NCI-H2081 treated with DMSO at 0.1 percent for 48 hours (cell line): ENCODE results near the gene ATG7.
"Not testable (repeated sequence)": the region's sequence is repeated elsewhere in the genome, so short reads cannot be mapped to it uniquely, and the experiment has no call there.

Source experiments
- DNase-seq: peaks from one replicate; lab custom pipeline; 2025; lab: John Stamatoyannopoulos, UW

Gene ATG7

DNA sequence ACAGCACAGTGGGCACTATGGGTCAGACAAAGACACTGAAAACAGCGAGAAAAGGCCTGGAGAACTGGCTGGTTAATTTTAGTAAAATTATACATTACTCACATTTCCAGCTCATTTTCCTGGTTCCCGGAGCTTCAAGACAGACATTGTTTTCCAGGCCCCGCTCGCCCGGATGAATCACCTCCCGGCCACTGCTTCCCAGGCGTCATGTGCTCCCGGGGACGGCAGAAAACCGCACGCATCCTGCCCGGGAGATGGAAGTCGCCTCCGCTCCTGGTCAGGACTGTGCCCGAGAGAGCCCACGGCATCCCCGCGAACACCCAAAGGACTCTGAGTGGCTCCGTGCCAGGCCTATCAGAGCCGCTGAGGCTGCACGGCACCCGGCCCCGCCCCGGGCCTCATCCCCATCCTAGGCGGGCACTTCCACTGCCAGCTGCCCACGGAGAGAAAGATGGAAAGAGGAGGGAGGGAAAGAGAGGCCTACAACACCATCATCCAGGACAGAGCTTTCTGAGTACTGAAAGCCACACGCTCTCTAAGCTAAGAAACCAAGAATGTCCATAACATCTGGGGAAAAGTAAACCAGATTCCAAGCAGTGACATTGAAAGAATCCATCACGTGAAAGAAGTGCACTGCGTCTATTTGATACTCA is 296.4 kb downstream of the ATG7 start:
- no peak for DNase-seq

DNA sequence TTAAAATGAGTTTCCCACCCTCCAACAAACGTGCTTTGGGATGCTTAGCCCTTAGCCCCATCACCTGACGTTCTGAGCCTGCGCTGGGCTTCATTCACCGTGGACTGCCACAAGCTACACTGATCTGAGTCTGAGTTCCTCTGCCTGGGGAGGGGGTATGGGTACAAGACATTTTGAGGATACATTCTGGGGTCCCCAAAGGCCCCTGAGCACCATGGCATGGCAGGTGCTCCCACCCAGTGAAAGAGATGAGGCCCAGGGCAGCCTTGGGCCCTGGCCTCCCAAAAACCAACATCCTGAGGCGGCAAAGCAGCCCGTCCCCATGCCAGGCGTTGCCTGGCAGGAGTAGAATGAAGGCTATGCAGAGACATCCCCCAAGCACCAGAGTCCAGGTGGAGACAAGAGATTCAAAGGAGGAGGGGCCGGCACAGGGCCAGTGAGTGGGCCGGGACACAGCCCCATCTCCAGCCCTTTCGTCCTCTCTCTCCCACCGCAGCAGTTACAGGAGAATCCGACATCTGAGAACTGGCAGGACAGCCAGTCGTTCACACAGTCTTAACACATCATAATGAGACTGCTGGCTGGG is 297.1 kb downstream of the ATG7 start:
- no peak for DNase-seq

DNA sequence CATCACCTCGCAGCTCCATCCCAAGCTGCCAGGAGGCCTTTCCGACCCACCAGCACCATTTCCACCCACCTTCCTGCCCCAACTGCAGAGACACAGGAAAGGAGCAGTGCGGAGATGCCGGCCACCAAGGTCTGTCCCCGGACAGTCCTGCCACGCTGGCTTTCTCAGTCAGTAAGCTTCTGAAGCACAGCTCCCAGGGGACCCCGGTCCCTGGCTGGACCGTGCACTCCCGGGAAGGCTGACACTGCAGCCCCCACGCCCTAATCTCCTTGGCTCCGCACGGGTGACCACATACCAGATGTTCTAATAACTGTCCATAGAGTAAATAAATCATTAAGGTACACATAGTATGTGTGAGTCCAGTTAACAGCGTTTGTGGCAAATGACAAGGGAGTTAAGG is 298.1 kb downstream of the ATG7 start:
- no peak for DNase-seq

DNA sequence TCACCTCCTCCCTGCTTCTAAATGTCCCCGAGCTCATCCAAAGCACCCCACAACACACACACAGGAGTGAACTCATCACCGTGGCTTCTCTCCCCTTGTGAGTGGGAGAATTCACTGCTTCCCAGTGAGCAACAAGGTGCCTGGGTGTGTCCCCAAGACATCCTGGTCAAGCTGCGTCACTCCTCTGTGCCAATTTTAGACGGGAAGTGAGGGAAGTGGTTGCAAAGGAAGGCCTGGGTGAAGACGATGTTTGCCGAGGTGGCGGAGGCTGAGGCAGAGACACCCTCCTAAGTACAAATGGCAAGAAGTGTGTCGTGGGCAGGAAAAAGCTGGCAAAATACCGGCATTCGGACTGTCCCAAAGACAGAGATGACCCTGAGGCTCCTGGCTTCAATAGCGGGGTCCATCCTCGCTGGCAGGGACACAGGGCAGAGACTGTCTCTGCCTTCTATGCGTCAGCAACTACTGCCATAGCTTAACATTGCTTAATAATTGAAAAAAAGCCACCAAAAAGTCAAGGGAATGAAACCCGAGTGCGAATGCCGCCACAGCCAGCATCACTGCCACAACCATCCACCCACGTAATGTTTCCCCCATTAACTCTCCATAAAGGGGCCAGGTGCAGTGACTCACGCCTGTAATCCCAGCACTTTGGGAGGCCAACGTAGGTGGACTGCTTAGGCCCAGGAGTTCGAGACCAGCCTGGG is 298.7 kb downstream of the ATG7 start:
- no peak for DNase-seq

DNA sequence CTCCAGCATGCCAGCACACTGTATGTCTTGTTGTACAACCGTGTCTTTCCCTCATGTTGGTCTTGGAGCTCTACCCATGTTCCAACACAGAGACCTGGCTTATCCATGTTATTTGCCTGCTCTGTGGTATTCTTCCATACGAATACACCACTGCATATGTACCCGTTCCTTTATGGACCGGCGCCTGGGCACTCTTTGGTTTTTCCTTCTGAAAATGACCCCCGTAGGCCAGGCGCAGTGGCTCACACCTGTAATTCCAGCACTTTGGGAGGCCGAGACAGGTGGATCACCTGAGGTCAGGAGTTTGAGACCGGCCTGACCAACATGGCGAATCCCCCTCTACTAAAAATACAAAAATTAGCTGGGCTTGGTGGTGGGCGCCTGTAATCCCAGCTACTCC is 300.5 kb downstream of the ATG7 start:
- DNase-seq, result not testable (repeated sequence)

DNA sequence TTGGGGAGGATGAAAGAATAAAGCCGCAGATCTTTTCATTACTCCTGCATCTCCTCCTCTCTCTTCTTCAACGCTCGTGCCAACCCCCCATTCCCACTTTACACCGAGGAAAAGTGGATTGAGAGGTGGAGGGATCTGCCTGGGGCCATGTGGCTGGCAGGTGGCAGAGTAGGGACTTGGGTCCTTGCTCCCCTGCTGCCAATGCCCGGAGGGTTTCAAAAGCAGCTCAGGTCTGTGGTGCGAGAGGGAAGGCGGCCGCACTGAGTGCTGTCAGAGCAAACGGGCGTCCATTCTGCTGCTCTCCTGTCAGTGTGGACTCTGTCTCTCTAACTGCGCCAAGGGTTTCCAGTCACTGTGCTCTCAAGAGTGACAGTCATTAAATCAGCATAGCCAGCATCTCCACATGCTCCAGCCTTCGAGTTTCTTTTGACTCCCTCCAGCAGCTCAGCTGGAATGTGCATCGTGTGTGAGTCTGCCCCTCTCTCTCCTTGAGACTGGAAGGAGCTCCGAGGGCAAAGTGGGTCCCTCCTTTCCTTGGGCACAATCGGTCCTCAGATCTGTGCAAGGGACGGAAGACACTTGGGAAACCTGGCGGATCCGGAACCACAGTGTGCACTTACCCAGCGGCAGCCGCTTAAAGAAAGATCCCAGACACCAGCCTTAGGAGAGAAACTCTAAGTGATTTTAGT is 302.9 kb downstream of the ATG7 start:
- DNase-seq, result no peak

DNA sequence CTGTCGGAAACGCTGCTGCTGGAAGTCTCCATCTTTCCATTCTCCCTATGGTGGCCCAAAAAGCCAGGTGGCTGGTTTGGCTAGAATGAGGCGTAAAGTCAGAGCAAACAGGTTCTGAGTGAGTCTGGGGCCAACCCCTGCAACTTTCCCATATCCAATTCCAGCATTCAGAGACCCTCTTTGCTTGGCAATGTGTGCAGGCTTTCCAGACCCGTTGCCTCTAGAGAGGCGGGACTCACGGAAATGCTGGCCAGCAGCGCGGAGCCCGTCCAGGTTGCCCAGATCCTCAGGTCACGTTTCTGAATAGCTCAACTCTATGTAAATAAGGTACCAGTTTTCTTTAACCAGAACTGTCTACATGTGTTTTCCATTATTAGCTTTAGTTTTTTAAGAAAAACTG is 303.5 kb downstream of the ATG7 start:
- DNase-seq, result no peak

DNA sequence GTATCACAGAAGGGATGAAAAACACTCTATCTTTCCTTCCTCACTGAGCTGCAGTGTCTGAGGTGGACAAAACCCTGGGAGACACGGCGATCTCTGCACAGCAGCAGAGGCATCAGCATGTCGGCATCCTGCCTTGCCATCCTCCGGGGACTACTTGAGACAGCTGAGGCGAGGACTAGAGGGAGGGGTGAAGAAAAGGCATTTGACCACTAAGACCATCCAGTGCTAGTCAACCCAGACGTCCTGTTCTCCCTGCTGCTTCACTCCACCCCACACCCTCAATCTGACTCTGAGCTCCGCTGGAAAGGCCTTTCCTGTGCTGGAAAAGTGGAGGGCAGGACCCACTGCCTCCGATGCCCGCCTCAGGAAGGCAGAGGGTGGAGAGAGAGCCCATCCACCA is 304.3 kb downstream of the ATG7 start:
- DNase-seq, result no peak

DNA sequence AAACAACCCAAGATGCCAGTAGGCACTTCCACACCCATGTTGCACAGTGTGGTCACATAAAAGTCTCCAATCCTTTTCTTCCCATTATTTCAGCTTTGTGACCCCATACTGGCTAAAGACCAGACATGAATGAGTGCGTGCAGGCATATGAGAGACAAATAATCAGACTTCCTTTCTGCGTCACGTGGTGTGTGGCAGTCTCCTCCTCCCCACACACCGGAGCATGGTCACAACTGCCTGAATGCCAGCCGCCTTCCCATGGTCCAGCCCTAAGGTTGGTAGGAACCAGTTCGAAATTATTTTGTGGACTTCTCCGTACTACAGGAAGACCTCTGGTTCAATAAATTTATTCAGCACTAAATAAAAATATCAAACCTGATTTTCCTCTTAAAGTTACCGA is 306.0 kb downstream of the ATG7 start:
- DNase-seq, result no peak

DNA sequence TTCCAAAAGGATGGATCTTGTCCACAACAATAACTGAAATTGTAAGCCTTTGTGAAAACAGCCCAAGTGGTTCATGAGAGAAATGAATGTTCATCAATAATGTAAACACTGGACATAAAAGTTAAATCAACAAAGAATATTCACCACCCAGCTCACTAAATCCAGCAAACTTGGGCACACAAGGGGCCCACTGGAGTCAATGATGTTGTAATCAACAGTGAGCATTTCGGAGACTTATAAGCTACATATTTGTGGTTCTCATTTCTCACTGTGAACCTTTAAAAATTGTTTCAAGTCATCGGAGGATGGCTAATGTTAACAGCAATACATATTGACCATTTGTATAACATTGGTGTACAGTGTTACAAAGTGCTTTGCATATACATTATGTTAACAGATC is 308.4 kb downstream of the ATG7 start:
- DNase-seq, result no peak

DNA sequence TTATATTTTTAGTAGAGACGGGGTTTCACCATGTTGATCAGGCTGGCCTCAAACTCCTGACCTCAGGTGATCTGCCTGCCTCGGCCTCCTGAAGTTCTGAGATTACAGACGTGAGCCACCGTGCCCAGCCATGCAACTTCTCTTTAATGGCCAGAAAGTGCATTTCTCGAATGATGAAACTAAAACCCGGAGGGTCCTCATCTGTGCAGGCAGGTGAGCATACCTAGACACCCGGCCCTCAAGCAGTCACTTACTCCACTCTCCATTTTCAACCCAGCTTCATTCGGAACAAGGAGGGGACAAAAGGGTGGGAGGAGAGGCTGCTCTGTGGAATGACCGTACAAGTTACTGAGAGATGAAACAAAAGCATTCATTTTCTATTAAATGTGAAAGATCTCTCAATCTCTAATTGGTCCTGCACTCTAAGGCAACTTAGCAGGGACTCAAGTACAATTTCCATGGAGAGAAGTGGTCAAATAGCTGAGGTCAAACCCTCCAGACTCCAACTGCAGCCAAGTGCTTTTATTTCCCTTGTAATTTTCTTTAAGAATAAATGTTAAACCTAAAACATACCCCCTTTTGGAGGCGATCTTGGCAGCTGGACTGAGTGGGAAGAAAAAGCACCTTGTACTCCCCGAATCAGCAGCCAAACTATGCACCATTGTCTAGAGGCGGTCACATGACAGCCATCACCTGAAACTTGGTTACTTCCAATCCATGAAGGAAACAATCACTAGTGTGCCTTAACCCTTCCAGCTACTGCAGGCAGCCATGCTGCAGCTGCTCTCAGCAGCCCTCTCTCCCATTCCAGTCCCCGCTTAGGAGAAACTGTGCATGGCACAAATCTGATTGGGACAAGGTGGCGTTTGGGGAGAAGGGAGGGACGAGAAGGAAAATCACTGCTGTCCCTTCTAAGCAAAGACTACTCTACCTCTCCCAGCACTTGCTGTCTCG is 309.3 kb downstream of the ATG7 start:
- no peak for DNase-seq

DNA sequence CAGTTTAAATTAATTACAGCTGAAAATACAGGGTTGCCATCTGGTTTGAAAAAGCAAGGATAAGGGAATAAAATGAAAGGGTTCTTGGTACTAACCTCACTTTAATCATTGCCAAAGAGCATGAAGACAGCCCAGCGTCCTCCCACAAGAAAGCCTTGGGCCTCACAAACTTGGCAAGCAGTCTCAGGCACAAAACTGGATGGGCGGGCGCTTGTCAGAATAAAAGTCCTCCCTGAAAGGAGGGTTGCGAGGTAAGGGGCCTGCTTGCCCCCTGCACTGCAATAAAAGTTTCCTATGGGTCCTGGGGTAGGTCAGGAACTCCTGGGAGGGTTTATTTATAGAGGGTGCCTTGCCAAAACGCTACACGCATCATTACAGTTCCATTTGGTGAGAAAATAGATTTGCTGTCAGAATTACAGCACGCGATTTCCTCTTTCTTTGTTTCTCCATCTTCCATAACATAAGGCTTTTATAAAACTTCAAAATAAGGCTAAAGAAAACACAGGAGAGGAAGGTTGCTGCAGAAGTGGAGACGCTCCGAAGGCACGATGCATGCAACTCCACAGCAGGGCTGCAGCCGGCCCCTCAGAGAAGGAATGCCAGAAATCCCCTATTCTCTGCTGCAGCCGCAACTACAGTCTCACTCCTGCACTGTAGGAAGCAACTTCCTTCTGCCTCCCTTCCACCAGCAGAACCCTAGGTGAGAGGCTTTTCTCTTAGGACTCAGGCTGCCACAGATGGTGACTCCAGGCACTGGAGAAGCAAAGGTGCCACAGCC is 310.2 kb downstream of the ATG7 start:
- DNase-seq, result peak; percentile 2

DNA sequence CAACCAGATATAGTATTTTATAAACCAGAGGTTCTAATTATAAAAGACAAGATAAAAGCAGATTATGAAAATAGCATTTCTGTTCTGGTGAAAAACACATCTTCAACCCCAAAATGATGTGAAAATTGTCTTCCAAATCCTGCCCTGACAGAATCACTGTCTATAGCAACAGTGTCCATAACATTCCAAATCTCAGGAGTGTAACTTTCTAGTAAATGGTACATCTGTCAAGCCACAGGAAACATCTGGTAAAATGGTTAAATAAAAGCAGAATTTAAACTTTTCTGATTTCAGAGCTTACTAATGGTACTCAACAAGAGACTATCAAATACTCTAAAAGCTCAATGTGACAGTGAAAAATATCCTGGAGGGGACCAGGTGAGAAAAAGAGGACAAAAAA is 311.0 kb downstream of the ATG7 start:
- DNase-seq, result no peak

DNA sequence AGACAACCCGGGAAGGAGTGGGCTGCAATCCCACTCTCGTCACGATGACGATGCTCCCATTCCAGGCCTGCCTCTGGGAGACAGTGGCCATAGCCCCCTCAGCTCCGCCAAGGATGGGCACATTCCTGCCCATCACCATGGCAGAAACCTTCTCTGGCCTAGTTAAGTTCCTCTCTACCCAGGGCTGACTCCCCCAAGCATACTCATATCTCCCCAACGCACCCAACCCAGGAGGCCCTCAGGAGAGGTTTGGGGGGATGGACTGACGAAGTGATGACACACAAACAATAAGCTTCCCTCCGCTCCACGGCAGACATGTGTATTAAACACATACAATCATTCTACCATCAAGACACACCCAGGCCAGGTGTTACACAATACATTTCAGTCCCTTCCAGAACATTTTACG is 311.4 kb downstream of the ATG7 start:
- no peak for DNase-seq

DNA sequence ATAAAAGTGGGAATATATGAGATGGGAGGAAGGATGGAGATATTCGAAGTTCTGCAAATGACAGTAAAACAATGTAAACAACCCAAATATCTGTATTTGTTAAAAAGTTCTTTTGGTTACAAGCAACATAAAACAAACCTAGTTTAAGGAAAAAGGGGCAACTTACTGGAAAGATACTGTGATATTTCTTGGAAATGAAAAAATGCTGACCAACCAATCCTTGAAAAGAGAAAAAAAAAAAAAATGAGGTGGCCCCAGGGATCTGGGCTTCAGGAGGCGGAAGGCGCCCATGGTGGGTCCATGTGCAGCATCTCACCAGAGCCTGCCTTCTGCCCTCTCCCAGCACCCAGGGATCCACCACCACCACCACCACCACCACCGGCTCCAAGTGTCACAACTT is 312.4 kb downstream of the ATG7 start:
- no peak for DNase-seq

DNA sequence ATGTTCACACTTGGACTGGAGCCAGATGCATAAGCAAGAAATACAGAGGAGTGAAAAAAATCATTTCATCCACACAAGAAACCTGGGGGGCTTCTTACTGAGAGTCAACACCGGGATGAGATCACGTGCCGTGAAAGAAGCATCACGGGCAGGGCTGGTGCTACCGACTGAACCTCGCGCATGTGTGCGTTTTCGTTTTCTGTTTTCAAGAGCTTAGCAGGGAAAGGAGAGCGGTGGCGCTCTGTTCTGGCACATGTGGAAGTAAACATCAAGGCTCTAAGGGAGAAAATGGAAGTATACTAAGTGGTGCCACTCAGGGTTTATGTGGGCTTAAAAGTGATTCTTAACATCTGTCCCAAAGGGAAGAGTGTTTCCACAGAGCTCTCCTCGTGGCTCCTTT is 315.6 kb downstream of the ATG7 start:
- no peak for DNase-seq

DNA sequence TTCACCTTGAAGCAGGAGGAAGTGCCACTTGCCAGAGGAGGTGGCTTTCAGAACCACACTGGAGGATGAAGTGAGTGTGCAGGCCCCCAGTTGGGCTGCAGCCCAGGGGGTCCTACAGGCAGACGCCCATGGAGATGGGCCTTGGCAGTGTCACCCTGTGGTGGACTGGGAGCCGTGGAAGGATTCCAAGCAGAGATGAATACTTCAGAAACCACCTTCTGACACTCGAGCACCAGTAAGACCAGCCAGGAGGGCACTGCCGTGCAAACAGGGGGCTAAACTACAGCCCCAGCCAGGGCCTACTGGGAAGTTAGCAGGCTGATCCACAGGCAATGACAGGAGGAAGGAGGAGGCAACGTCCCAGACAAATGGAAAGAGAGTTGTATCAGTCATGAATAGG is 316.1 kb downstream of the ATG7 start:
- no peak for DNase-seq

DNA sequence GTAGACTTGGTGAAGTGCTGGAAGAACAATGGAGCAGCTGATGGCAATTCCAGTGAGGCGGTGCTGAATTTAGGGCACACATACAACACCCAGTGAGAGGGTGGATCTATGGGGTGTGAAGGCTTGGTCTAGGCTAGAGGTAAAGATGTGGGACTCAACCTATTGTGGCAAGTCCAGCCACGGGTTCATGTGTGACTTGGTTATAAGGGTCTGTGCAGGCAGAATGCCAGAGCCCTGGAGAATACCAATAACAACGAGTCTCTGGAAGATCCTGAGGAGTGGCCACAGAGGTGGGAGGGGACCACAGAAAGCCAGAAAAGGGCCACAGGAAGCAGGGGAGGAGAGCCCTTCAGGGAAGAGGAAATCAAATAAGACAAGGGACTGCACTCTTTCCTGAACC is 316.6 kb downstream of the ATG7 start:
- no peak for DNase-seq

DNA sequence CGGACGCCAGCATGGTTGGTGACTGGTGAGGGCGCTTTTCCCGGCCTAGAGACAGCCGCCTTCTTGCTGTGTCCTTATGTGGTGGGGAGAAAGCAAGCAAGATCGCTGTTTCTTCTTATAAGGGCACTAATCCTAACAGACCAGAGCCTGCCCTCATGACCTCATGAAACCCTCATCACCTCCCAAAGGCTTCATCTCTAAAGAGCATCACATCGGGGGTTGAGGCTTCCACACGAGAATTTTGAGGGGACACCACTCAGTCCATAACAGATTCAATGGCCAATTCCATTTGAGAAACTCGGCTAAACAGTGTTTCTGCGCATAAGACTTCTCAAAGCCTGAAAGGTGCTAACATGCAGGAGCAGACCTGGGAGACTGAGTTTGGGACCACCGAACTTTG is 317.5 kb downstream of the ATG7 start:
- no peak for DNase-seq

DNA sequence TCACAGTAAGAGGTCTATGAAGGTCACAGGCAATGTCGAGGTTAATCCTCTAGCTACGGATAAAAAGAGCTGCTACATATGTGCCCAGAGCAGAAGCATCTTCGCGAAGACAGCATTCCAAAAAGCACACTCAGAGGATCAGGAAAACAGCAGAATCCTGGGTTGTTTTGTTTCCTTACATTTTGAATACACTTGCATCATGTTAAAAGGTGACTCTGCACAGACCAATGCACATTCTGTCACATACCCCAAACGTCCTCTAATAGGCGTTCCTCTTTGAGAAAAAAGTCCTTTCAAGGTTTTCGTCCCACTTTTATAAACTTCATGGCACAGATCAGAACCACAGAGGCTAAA is 318.8 kb downstream of the ATG7 start:
- DNase-seq, result no peak
